DMS53 treated with DMSO at 0.1 percent for 48 hours (cell line): ENCODE measurements around the gene OR8B3.

Source experiments
- DNase-seq: peaks from one replicate; lab custom pipeline; 2025; ENCODE audit not compliant: unreplicated experiment; lab: John Stamatoyannopoulos, UW

The OR8B3 gene

DNA sequence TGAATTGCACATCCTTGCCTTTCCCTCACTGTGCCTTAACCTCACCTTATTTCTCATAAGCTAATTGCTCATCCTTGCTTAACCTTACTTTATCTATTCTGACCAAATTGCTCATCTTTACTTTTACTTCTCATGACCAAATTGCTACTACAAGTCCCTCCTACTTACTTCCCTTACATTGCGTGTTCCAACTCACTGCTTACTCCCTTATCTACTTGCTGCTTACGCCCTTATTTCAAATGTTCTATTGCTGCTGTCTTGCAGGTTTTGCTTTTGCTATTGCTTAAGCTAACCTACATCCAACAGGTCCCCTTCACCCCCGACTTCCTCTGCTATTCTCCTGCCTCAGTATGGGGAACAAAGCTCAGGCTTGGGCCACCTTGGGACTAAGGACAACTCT, 22.5 kb downstream of the OR8B3 start:
- no peak for DNase-seq

DNA sequence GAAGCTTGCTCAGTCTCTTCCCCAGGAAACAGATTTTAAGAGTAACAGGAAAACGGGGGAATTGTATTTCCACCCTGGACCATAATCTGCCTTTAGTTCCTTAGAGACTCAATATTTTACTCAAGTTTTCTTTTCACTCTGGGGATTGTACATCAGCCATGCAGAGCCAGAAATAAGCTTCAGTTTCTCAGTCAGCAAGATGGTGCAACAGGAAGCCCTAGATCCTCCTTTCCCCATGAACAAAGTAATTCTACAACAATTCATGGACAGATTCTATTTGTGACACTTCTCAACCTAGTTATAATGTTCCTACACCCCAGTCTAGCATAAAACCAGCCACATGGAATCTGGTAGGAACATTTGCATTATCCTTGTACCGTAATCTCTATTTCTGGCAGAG, 39.3 kb downstream of the OR8B3 start:
- no peak for DNase-seq

DNA sequence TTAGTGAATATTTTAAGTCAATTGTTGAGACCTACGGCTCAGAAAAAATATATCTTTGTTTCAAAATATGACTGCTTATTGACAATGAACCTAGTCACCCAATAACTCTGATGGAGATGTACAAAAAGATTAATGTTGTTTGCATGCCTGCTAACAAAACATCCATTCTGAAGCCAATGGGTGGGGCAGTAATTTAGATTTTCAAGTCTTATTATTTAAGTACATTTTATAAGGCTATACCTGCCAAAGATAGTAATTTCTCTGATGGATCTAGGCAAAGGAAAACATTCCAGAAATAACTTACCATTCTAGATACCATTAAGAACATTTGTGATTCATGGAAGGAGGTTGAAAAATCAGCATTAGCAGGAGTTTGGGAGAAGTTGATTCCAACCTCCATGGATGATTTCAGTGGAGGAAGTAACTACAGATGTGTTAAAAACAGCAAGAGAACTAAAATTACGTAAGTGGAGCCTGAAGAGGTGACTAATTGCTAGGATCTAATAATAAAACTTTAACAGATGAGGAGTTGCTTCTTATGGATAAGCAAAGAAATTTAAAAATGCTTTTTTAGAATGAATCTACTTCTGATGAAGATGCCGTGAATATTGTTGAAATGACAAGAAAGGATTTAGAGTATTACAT, 52.4 kb downstream of the OR8B3 start:
- no peak for DNase-seq
